Liver (tissue), 9 donors: ENCODE data around the gene POU6F2. TPM values are rescaled to one million over a fixed set of nuclear protein-coding genes. Genes with fewer than 3 reads are reported as not detected.

ENCODE experiments used
- DNase-seq: peaks from one replicate; pipeline ENCODE4 v3.0.0-alpha.2; 2017; ENCODE audit warnings: low spot score
- H3K27ac ChIP-seq, 2 donors: one replicate each; pipeline ENCODE4 v1.7.0; 2013; ENCODE audit warnings: inconsistent platforms in 2 of 2, low read length in 2 of 2, control low read depth in 1 of 2, low read depth in 1 of 2, mild to moderate bottlenecking in 1 of 2
- H3K27me3 ChIP-seq, 4 donors: one replicate each; pipeline versions ENCODE4 v1.6.1 to v1.7.0; 2013; ENCODE audit warnings: low read length in 3 of 4, inconsistent platforms in 1 of 4, mild to moderate bottlenecking in 1 of 4, moderate library complexity in 1 of 4; ENCODE audit not compliant: control insufficient read depth in 4 of 4, insufficient read depth in 4 of 4
- H3K36me3 ChIP-seq, 4 donors: one replicate each; pipeline versions ENCODE4 v1.6.1 to v1.7.0; 2013; ENCODE audit warnings: low read length in 3 of 4, mild to moderate bottlenecking in 3 of 4, low read depth in 1 of 4, moderate library complexity in 1 of 4; ENCODE audit not compliant: control insufficient read depth in 4 of 4, insufficient read depth in 3 of 4
- H3K4me1 ChIP-seq, 4 donors: one replicate each; pipeline versions ENCODE4 v1.6.1 to v1.7.0; 2013; ENCODE audit warnings: low read length in 3 of 4, mild to moderate bottlenecking in 3 of 4, moderate library complexity in 1 of 4; ENCODE audit not compliant: control insufficient read depth in 4 of 4, insufficient read depth in 4 of 4
- H3K4me3 ChIP-seq, 3 donors: one replicate each; pipeline versions ENCODE4 v1.6.1 to v1.7.0; 2013; ENCODE audit warnings: low read length in 3 of 3, control low read depth in 1 of 3, low read depth in 1 of 3, mild to moderate bottlenecking in 1 of 3
- H3K9ac ChIP-seq, 2 donors: one replicate each; pipeline ENCODE4 v1.7.0; 2013; ENCODE audit warnings: low read length in 2 of 2, mild to moderate bottlenecking in 2 of 2, moderate library complexity in 2 of 2, control low read depth in 1 of 2, low read depth in 1 of 2
- H3K9me3 ChIP-seq, 4 donors: one replicate each; pipeline versions ENCODE4 v1.6.1 to v1.7.0; 2013; ENCODE audit warnings: low read length in 3 of 4; ENCODE audit not compliant: control insufficient read depth in 4 of 4
- ATF3 ChIP-seq: IDR thresholded peaks from 2 replicates; pipeline ENCODE4 v1.6.1; 2016; ENCODE audit warnings: antibody characterized with exemption
- EGR1 ChIP-seq, 2 donors: IDR thresholded peaks; 2 replicates each; pipeline ENCODE4 v1.6.1; 2016 to 2018; ENCODE audit warnings: antibody characterized with exemption in 2 of 2, low read depth in 2 of 2
- FOXA1 ChIP-seq: IDR thresholded peaks from 2 replicates; pipeline ENCODE4 v1.6.1; 2016; ENCODE audit warnings: antibody characterized with exemption
- FOXA2 ChIP-seq: IDR thresholded peaks from 2 replicates; pipeline ENCODE4 v1.6.1; 2016; ENCODE audit warnings: antibody characterized with exemption
- HNF4A ChIP-seq, 2 donors: conservative IDR thresholded peaks; 2 replicates each; pipeline ENCODE4 v1.6.1; 2016; ENCODE audit warnings: antibody characterized with exemption in 2 of 2, mild to moderate bottlenecking in 2 of 2
- NR2F2 ChIP-seq: IDR thresholded peaks from 2 replicates; pipeline ENCODE4 v1.6.1; 2016; ENCODE audit warnings: antibody characterized with exemption
- RAD21 ChIP-seq, 2 donors: IDR thresholded peaks; 2 replicates each; pipeline ENCODE4 v1.6.1; 2016; ENCODE audit warnings: antibody characterized with exemption in 2 of 2, mild to moderate bottlenecking in 2 of 2
- REST ChIP-seq: IDR thresholded peaks from 2 replicates; pipeline ENCODE4 v1.6.1; 2016; ENCODE audit warnings: antibody characterized with exemption, mild to moderate bottlenecking
- SP1 ChIP-seq: IDR thresholded peaks from 2 replicates; pipeline ENCODE4 v1.6.1; 2018; ENCODE audit warnings: antibody characterized with exemption, mild to moderate bottlenecking
- ZBTB33 ChIP-seq: IDR thresholded peaks from 2 replicates; pipeline ENCODE4 v1.6.1; 2016; ENCODE audit warnings: antibody characterized with exemption
- WGBS: extraction: QIAGEN DNeasy Blood & Tissue Kit; methylation state at CpG from one replicate; pipeline ENCODE4 v1.1.7; 2013; 5-methylcytosine and 5-hydroxymethylcytosine counted together
- polyA plus RNA-seq, 2 donors: library from polyadenylated mRNA; stranded (reverse) in 1 of 2; unstranded in 1 of 2; fragments of 200-250 nt in 1 of 2; fragments of >200 nt in 1 of 2; fragmentation: Nextera tagmentation in 1 of 2; extraction: Ambion mirVana in 1 of 2; gene quantifications; one replicate each; pipeline versions ENCODE4 v1.2.1 to v1.2.3, GENCODE V29; 2013 to 2015
- total RNA-seq, 2 donors: library from RNA; depleted of rRNA; stranded (reverse); fragments of >200 nt; gene quantifications; one replicate each; pipeline ENCODE4 v1.2.3, GENCODE V29; 2014
- donor health status: healthy.
- donor health status: healthy.
- donor health status: healthy.
- donor health status: healthy.
- donor health status: healthy.

The POU6F2 gene
- total and polyA plus RNA-seq, 4 donors: under 0.01 to 0.24 (median 0.08) TPM; not detected in 1

- Histone ChIP-seq H3K4me1 (peaks cover 0 to 4% (median 0%) of the 10 kb centered on the region in 4 donors), H3K36me3 (no peaks in the 10 kb centered on the region), H3K27me3 (no peaks in the 10 kb centered on the region), H3K4me3 (no peak overlapping the region), H3K9me3 (no peaks in the 10 kb centered on the region), H3K9ac (no peak overlapping the region), H3K27ac (no peak overlapping the region)
- 85% methylated on average over 3 of the region's 3 CpGs for WGBS
- no peak for DNase-seq
- TF ChIP-seq NR2F2 (no peak), ATF3 (no peak), HNF4A (conservative IDR thresholded peaks at IDR 0.05) (no peak), SP1 (no peak), REST (no peak), RAD21 (IDR thresholded peaks at IDR 0.05) (no peak)
Observed at GRCh38 chr7:39400836-39401235, 423.1 kb downstream of the POU6F2 start.

GRCh38 chr7:39402034-39402433, 424.3 kb downstream of the POU6F2 start:
- Histone ChIP-seq H3K9me3 (no peaks in the 10 kb centered on the region), H3K4me3 (no peak overlapping the region), H3K27me3 (no peaks in the 10 kb centered on the region), H3K27ac (no peak overlapping the region), H3K36me3 (no peaks in the 10 kb centered on the region), H3K4me1 (peaks cover 0 to 7% (median 6%) of the 10 kb centered on the region in 4 donors), H3K9ac (no peak overlapping the region)
- no peak for DNase-seq
- no peak for TF ChIP-seq FOXA2
- TF ChIP-seq ATF3: no peak
- TF ChIP-seq REST: no peak

- no peaks in the 10 kb centered on the region for H3K27me3 ChIP-seq
- no peaks in the 10 kb centered on the region for H3K9me3 ChIP-seq
- H3K27ac ChIP-seq: no peak overlapping the region
- no peak for TF ChIP-seq EGR1 (IDR thresholded peaks at IDR 0.05; ENCODE audit: low read depth in 2 of 2)
- no peak for TF ChIP-seq SP1
- no peak for TF ChIP-seq FOXA1
- no peak for TF ChIP-seq ZBTB33
- no peak for TF ChIP-seq RAD21 (IDR thresholded peaks at IDR 0.05)
- no peak overlapping the region for H3K4me3 ChIP-seq
- 97% methylated on average over 1 of the region's 1 CpG for WGBS
- H3K4me1 ChIP-seq: peaks cover 0 to 7% (median 6%) of the 10 kb centered on the region in 4 donors
- H3K36me3 ChIP-seq: no peaks in the 10 kb centered on the region
- DNase-seq: no peak
- H3K9ac ChIP-seq: no peak overlapping the region
Observed at GRCh38 chr7:39404907-39405306, 427.2 kb downstream of the POU6F2 start.
